ENCODE data around the gene BTBD9.
"Not testable (repeated sequence)": the region's sequence is repeated elsewhere in the genome, so short reads cannot be mapped to it uniquely, and the experiment has no call there.

Gene BTBD9

DNA sequence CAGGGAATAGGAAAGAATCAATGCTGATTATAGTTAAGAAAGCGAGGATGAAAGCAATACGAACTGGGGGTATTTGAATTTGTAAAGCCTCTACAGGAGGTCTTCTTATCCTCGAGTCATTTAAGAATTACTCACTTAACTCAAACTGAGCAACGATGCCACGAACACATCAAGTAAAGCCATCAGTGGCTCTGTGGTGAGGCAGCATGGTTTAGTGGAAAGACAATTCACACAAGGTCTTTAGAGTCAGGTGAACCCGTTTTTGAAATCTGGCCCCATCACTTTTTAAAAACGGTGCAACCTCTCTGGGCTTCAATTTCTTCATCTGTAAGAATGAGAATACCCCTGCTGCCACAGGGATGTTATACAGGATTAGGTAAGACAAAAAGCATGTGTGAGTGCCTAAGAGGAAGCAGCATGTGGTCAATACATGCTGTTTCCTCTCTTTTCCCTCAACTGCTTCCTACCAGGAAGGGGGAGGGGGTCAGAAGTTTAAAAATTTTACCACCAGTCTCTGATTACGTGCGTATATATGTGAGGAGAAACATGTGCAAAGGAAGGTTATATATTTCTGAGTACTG lies 162.0 kb downstream of the BTBD9 start:
- DNase-seq, result no peak

DNA sequence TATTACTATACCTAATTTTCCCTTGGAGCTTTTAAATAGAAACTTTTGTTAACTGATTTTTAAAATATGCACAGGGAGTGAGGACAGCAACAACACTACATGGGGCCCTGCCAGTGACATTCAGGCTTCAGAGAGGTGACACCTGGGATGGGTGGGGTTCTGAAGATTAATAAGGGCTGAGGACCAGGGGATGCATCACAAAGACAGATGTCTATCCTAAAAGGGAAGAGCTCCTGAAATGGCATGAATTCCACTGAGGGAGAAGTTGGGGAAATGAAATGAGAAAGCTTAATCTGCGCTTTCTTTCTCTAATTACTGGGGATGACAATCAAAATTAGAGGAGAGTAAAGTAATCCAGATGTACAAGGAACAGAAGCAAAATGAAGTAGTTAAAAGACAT lies 162.8 kb downstream of the BTBD9 start:
- DNase-seq, result no peak

DNA sequence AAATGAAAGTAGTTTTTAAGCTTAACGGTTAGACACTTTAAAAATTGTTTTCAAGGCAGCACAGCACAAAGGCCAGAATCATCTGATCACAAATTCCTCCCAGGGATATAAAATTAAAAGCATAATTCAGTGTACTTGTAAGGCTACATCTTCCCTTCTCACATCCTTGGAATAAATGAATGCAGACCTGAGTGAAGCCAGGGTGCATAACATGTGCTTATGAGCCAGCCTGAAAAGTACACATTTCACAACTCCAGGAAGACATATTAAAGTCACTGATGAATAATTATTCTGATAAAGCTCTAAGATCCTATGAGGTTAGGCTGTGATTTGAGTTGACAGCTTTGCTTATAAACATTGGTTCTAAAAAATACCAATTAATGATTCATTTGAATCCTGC lies 163.6 kb downstream of the BTBD9 start:
- DNase-seq, result no peak

DNA sequence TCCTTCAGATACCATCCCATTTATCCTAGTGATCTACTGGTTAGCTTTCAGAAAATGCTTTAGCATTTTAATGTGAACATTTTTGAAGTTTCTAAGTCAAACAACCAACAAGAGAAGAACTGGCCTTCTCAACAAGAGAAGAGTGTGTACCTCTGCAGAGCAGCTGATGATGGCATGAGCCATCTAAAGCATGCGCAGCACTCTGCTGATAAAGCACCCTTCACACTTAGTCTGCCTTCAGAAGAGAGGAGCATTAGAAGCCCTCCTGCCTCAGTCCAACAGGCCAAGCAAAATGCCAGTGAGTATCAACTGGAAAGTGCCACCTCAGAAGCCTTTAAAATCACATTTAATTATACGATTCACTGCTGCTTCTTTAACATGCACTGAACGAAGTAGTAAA lies 169.2 kb downstream of the BTBD9 start:
- DNase-seq, result no peak

DNA sequence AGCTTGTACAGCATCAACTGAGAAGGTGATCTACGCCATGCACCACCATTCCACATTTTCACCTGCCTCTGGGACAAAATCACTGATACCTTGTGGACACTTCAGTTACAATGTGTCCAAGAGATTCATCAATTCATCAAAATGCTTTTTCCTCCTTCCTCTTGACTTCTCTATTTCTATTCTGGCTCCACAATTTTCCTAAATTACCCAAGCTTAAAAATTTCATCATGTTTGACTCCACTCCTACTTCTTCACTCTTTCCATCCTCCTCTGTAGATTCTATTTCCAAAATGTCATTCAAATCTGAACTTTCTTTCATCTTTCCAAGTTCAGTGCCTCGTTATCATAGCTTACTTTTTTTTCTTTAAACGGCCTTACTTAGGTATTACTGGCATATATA lies 172.2 kb downstream of the BTBD9 start:
- no peak for DNase-seq

DNA sequence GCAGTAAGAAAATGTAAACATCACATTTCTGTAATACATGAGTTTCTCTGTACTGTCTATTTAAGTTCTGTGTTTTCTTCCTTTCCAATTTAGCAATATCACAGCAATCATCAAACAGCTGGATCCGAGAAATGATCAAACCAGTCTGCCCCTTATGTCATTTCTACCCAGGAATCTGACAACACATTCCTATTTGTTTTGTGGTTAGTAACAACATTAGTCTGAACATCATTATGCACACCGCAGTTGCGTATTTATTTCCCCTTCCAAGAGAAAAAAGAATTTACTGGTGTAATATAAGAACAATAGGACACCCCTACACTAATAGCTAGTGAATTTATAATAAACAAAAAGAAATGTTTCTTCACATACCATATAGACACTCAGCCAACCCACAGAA lies 179.5 kb downstream of the BTBD9 start:
- DNase-seq, result peak; percentile 68

DNA sequence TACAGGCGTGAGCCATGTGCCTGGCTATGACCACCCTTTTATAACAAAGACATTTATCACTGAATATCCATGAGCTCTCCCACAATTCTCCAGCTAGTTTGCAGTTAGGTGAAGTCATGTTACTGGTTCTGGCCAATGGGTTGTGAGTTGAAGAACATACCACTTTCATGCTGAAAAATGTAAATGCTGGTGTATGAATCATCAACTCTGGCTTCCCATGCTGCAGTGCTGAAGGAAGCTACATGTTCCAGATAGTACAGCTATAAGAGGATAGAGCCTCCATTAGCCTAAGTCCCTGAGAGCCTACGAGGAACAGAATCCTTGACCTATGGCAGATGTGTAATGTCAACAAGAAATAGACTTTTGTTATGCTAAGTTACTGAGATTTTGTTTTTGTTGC lies 180.4 kb downstream of the BTBD9 start:
- DNase-seq, result peak; percentile 68

DNA sequence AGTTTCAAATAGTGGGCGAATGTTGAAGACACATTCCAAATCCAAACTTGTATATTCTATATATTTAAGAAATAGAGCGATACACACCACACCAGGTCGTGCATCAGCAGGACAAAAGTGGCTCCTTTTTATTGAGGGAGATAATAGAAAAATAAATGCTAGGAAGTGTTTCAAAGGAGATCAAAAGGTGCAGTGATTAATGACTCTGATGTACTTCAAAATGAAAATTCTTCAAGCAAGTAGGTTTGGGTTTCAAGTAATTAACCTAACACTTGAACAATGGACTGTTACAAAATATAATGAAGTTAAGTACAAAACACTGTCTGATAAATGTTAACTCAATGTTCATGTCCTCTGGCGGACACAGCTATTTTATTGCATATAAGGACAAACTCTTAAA lies 185.9 kb downstream of the BTBD9 start:
- DNase-seq, result no peak

DNA sequence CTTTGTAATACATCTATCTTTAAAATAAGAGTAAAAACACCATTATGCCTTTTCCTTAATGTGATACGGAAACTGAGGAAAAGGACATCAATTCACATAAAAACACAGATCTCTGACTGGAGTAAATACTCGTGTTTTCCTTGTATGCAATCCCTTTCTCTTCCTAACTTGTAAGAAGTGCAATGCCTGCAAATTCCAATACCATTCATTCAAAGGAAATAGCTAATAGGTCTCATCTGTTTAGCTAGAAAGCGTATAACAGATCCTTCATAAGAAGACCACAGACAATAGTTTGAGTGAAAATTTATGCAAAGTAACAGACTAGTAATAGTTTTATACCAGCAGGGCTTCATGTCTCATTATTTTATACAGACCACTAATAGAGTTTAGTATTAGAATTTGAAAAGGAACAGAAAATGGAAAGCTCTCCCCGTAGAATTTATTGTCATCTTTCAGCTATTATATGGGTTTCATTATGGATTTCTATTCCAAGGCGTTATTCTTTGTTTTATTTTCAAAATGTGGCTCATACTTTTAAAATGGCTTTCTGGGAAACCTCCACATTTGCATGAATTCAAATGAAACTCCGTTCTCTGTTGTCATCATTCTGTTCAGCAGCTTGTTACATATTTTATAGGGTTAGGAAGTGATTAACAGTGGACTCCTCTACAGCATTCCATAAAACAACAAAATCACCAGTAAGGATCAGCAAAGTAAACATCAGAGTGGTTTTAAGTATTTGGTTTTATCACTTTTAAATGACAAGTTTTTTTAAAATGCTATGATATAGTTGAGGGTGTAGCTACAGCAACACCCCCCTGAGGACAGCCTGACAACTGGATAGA lies 186.7 kb downstream of the BTBD9 start:
- peak; percentile 60 for DNase-seq

DNA sequence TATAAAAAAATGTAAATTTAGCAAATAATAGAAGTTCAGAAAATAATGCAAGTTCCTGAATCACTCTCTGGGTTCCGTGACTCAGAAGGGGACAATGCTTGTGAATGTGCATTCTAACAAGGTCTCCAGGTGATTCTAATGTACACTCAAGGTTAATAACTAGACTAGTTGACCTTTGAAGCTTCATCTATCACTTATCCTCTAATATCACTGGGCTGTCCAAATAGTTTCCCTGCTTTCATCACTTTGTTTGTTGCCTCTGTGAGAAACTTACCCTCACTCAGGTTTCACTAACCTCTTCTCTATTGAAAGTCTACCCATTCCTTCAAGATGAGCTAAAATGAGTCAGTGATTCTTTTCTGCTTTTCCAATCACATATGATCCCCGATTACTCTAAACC lies 189.0 kb downstream of the BTBD9 start:
- DNase-seq, result no peak

DNA sequence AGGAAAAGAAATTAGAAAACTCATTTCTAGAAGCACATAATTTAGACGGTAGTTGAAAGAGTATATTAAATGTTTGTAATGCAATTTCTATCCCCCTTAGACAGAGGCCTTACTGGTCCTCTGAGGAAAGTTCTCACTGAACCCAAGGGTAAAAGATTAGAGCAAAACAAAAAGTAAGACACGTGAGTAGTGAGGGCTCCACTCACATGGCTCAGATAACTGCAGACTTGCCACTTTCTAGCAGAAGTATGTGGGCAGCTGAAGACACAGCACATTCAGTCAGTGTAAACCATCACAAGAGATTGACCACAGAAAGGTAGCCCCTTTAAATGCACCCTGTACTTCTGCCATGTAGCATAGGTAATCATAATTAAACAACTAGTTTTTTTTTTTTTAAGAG lies 193.8 kb downstream of the BTBD9 start:
- DNase-seq, result no peak

DNA sequence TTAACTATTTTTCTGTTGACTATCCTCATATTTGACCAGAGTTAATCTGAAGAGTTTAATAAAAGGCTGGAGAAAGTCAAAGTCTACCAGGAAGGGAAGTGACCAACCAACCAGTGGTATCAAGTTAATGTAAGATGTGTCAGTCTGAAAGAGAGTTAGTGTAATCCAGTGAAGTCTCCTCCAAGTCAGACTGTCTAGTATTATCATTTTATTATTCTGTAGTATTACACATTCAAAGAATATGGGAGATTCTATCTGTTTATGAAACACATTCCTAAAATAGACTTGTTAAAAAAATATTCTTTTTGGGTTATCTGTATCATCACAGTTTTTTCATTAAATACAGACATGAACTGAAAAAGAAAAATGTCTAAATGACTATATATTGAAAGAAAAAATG lies 194.4 kb downstream of the BTBD9 start:
- DNase-seq, result peak; percentile 70

DNA sequence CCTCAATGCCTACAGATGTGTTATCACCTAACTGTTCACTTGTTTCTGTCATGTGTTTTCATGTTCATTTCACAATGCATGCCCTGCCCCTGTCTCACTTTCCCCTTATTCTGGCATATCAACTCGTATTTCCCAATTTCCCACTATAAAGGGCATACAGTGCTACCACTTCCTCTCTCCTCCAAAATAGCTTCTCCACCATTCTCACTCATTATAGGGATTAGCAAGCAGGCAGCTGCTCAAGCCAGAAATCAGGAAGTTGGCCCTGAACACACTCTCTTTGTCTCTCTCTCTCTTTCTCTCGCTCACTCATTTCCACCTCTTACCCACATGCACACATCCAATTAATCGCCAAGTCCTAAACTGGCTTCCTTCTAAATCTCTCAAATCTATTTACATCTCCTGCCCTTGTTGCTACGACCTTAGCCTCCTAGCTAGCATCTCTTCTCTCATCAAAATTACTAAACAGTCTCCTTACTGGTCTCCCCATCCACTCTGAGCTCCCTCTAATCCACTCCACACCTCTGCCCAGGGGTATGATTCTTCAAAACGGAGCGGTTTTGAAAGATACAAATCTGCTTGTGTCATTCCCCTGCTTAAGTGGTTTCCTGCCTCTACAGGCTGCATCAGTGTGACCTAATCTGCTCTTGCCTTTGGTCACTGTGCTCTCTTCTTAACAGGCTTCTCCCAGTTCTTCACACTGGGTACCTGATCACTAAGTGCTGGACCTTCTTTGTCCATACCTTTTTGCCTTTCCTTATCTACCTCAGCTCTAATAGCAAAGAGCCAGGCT lies 196.2 kb downstream of the BTBD9 start:
- DNase-seq, result no peak

DNA sequence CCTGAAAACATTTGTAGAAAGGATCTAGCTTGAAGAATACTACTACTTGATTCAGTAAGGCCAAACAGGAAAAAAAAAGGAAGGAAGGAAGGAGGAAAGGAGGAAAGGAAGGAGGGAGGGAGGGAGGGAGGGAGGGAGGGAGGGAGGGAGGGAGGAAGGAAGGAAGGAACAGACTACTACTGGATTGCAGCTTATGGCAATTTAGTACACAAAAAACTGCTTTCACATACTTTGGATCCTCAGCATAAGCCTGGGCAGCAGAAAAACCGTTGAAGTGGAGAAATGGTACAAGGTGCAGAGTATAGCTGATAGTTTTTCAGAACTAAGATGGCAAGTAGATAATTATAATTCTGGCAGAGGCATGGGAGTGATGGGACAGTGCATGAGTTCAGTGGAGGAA lies 201.6 kb downstream of the BTBD9 start:
- DNase-seq, result no peak

DNA sequence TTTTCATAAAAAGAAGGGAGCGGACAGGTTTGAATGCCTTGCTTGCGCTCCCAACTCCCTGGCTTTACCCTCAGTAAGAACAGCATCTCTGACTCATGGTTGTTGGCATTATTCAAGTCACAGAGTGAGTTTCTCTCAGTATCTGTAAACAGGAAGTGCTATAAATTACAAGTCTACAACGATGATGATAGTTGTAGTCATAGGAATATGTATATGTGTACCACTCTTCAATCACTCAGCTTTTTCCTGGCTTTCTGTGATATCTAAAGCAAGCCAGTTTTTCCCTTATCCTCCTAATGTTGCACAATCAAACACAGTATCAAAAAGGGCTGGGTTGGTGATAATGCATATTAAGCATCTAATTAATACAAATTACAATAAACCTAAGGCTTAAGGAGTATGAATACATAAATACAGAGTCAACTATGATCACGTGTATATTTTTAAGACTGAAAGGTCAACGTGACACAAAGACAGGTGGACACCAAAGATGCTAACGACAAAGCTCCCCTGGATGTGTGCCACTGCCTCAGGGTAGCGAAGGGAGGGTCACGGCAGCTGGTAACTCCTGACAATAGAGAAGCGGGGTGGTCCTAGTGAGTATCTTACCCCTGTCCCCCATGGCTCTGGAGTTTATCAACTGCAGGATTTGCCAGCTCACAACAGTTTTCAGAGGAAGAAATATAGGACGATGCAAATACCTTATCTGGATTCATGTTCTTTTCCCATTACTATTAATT lies 202.8 kb downstream of the BTBD9 start:
- peak; percentile 59 for DNase-seq

DNA sequence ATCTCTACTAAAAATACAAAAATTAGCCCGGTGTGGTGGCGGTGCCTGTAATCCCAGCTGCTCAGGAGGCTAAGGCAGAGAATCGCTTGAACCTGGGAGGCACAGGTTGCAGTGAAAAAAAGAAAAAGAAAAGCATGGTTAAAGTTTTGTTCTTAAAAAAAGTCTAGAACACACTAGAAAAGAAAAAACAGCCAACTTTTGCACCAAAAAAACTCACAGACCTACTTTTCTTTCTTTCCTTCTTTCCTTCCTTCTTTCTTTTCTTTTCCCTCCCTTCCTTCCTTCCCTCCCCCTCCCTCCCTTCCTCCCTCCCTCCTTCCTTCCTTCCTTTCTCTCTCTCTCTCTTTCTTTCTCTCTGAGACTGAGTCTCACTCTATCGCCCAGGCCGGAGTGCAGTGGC lies 204.4 kb downstream of the BTBD9 start:
- no peak for DNase-seq

DNA sequence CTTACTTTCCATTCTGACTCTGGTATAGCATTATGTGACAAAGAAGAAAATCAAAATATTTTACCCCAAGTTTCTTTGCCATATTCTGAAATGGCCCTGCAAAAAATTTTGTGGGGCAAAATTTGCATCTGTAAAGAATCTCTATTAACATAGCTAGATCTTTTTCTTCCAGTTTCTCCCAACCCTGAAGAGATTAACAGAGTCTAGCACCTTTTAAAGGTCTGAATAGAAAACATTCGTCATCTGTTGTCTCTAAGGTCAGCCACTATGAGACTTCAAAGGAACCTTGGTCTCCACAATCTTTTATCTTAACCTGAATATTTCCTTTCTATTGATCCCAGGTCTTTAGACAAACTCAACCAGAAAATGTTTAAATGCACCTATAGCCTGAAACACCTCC lies 205.7 kb downstream of the BTBD9 start:
- DNase-seq, result no peak

DNA sequence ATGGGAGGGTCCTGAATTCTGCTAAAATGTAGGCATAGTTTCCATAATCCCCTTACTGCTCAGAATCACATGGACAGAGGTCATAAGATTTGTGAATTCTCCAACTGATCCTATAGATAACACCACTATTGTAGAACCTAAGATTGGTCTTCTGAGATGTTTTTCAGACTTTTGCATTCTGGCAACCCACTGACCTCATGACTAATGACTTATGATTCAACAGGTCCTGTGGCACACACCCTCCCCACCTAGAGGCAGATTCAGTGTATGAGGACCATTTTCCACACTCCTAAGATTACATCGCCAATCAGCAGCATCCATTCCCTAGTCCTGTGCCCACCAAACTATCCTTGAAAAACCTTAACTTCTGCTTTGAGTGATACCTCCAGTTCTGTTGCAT lies 207.2 kb downstream of the BTBD9 start:
- DNase-seq, result peak; percentile 29

DNA sequence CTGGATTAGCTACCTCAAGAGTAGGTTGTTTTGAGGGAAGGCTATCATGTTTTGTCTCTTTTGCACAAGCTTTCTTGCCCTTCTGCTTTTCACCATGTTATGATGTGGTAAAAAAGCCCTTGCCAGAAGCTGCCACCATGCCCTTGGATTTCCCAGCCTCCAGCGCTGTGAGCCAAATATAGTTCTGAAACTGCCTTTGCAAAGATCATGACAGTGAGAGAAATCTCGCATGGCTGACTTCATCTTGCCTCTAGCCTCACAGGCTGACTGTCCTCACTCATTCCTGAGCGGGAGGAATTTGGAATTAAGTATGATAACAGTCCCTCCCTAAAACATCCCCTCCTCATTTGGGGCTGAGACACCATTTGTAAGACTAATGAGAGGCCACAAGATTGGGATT lies 207.7 kb downstream of the BTBD9 start:
- no peak for DNase-seq

DNA sequence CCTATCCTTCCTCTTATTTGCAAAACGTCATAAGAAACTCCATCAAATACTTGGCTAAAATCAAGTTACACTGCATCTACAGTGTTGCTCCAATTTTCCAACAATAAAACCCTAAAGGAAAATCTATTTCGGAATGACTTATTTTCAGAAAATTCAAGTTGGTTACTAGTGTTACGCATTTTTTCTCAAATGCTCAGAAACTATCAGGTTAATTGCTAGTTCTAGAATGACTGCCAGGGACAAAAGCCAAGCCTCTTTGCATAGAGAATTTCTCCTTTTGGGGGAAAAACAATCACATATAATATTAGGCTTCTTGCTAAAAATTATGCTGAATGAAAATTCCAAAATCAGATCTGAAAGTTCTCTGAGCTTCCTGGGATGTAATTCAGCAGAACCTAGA lies 210.2 kb downstream of the BTBD9 start:
- DNase-seq, result no peak

DNA sequence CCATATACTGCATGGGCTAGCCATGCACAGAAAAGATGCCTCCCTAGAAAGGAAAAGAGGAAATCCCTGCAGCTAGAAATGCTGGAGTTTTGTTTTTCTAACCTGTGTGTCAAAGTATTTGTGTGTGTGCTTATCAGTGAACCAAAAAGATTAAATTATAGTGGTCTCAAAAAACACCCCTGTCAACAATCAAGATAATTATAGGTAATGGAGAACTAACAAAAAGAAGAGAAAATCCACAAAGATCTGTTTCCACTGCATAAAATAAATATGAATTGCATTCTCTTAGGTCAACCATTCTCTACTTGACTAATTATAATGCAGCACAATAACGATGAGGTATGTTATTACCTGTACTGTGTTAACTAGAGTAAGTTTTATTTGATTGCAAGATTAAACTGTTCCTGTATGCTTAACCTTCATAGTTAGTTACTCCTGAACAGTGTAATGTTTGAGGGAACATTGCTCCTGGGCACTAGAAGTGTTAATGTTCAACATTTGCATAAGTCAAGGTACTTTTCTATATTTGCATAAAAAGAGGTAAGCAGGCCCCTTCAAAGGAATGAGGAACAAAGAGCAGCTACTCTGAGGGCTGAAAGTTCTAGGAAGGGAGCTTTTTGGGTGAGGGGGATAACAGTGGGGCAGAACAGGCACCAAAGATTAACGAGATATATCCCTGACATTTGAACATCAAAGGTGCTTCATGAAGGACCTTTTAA lies 212.1 kb downstream of the BTBD9 start:
- DNase-seq, result no peak

DNA sequence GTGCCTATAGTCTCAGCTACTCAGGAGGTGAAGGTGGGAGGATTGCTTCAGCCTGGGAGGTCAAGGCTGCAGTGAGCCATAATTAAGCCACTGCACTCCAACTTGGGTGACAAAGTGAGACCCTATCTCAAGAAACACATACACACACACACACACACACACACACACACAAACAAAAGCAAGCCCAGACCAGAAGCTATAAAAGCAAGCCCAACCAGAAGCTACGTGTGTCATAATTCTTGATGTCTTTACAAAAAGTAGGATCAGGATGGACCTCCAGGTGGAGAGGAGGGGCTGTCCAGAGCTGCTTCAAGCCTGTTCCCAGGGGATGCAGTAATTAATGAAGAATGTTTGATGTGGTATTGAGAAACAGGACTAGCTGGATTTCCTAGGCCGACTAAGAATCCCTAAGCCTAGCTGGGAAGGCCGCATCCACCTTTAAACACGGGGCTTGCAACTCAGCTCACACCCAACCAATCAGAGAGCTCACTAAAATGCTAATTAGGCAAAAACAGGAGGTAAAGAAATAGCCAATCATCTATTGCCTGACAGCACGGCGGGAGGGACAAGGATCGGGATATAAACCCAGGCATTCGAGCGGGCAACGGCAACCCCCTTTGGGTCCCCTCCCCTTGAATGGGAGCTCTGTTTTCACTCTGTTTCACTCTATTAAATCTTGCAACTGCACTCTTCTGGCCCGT lies 213.8 kb downstream of the BTBD9 start:
- not testable (repeated sequence) for DNase-seq

All from fibroblast of skin of back (primary cell).